A549 (cell line): ENCODE measurements around the gene MUC15. TPM values are rescaled to one million over a fixed set of nuclear protein-coding genes. Genes with fewer than 3 reads are reported as not detected.

Experiments used
- ATAC-seq, 2 experiments: fragments of 200-7000 bp in 1 of 2; fragments of >200 bp in 1 of 2; cut with Nextera tagmentation in 1 of 2; cut with Tn5 transposase in 1 of 2; 3 replicates each; pipeline versions ENCODE4 v1.8.0 to v1.9.1; 2018 to 2020; ENCODE audit warnings: mild to moderate bottlenecking in 1 of 2, moderate library complexity in 1 of 2
- CTCF ChIA-PET: fragments of 300-600 bp; sonication (Branson Sonifier 250); formaldehyde crosslinking; extraction: SDS; loops from one replicate; lab custom pipeline; 2021; ENCODE audit warnings: antibody characterized with exemption, inconsistent platforms; lab: Yijun Ruan, JAX
- POLR2A ChIA-PET: fragments of 350-600 bp; formaldehyde crosslinking; extraction: SDS; loops from one replicate; lab custom pipeline; 2021; ENCODE audit warnings: antibody characterized with exemption, inconsistent platforms; lab: Yijun Ruan, JAX
- DNase-seq, 2 experiments: peaks; one replicate each; pipeline versions ENCODE4 v3.0.0 to v3.0.0-alpha.2; 2011 to 2016; ENCODE audit warnings: low read depth in 1 of 2, low spot score in 1 of 2
- FAIRE-seq: peaks from 2 replicates; lab custom pipeline; 2011; peaks lifted over from hg19 to GRCh38; lab: Jason Lieb, UNC
- H3K27ac ChIP-seq, 2 experiments: fragments of >200 bp; sonication (Bioruptor Twin); formaldehyde crosslinking; 3 replicates each; pipeline ENCODE4 v1.5.1; 2016 to 2017
- H3K4me1 ChIP-seq: fragments of >200 bp; sonication (Bioruptor Twin); formaldehyde crosslinking; 3 replicates; pipeline ENCODE4 v1.6.1; 2016
- H3K4me2 ChIP-seq: fragments of >200 bp; sonication (Bioruptor Twin); formaldehyde crosslinking; 3 replicates; pipeline ENCODE4 v1.6.1; 2016
- H3K4me3 ChIP-seq: fragments of >200 bp; sonication (Bioruptor Twin); formaldehyde crosslinking; 3 replicates; pipeline ENCODE4 v1.5.1; 2016
- H3K9me3 ChIP-seq: fragments of >200 bp; sonication (Bioruptor Twin); formaldehyde crosslinking; 3 replicates; pipeline ENCODE4 v1.6.1; 2016
- CBX8 ChIP-seq: fragments of 200-600 bp; sonication (generic); IDR thresholded peaks from 2 replicates; pipeline ENCODE4 v1.6.1; 2016
- CHD2 ChIP-seq: fragments of 150-350 bp; IDR thresholded peaks from 2 replicates; pipeline ENCODE4 v1.6.1; 2014; ENCODE audit warnings: low read length; ENCODE audit not compliant: partially characterized antibody
- EHF ChIP-seq: fragments of 250-450 bp; sonication (Bioruptor Pico); IDR thresholded peaks from 2 replicates; pipeline ENCODE4 v1.5.0; 2020; ENCODE audit warnings: mild to moderate bottlenecking
- ELK1 ChIP-seq: fragments of 150-350 bp; IDR thresholded peaks from 2 replicates; pipeline ENCODE4 v1.6.1; 2014; ENCODE audit warnings: low read depth, mild to moderate bottlenecking, low read length
- EP300 ChIP-seq, 2 experiments: fragments of >200 bp; sonication (Bioruptor Twin); formaldehyde crosslinking; IDR thresholded peaks; 2 replicates in 1 of 2; 3 replicates in 1 of 2; pipeline ENCODE4 v1.6.1; 2016 to 2017
- ESRRA ChIP-seq: fragments of 150-350 bp; IDR thresholded peaks from 2 replicates; pipeline ENCODE4 v1.6.1; 2014; ENCODE audit warnings: mild to moderate bottlenecking, low read length, borderline replicate concordance
- FOSB ChIP-seq: fragments of 250-450 bp; sonication (Bioruptor Pico); IDR thresholded peaks from 2 replicates; pipeline ENCODE4 v1.5.0; 2020; ENCODE audit warnings: mild to moderate bottlenecking, moderate library complexity
- FOSL2 ChIP-seq, 2 experiments: fragments of 450-650 bp in 1 of 2; fragments of >200 bp in 1 of 2; sonication (Bioruptor Twin) in 1 of 2; formaldehyde crosslinking; IDR thresholded peaks; 2 replicates each; pipeline versions ENCODE4 v1.5.0 to v1.6.1; 2016 to 2020; ENCODE audit warnings: mild to moderate bottlenecking in 1 of 2, moderate library complexity in 1 of 2
- FOXS1 ChIP-seq: fragments of 250-450 bp; sonication (Bioruptor Pico); IDR thresholded peaks from 2 replicates; pipeline ENCODE4 v1.5.0; 2020; ENCODE audit warnings: mild to moderate bottlenecking, moderate library complexity
- HDAC2 ChIP-seq: fragments of 200-600 bp; sonication (generic); IDR thresholded peaks from 2 replicates; pipeline ENCODE4 v1.6.1; 2016
- HES2 ChIP-seq: fragments of >200 bp; sonication (Bioruptor Twin); formaldehyde crosslinking; IDR thresholded peaks from 2 replicates; pipeline ENCODE4 v1.6.1; 2016
- HOXB13 ChIP-seq: fragments of 250-450 bp; sonication (Bioruptor Pico); IDR thresholded peaks from 2 replicates; pipeline ENCODE4 v1.5.0; 2020; ENCODE audit warnings: low read depth, mild to moderate bottlenecking, moderate library complexity
- NFE2L2 ChIP-seq: fragments of 150-350 bp; conservative IDR thresholded peaks from 2 replicates; pipeline ENCODE4 v1.6.1; 2014; ENCODE audit warnings: low read length
- NPAS2 ChIP-seq: fragments of 250-450 bp; sonication (Bioruptor Pico); IDR thresholded peaks from 2 replicates; pipeline ENCODE4 v1.8.0; 2022; ENCODE audit warnings: mild to moderate bottlenecking, moderate library complexity, borderline replicate concordance
- NR3C1 ChIP-seq: fragments of >200 bp; sonication (Bioruptor Twin); formaldehyde crosslinking; IDR thresholded peaks from 3 replicates; pipeline ENCODE4 v1.6.1; 2017
- PHF8 ChIP-seq: fragments of 200-600 bp; sonication (generic); IDR thresholded peaks from 2 replicates; pipeline ENCODE4 v1.6.1; 2016; ENCODE audit warnings: low read depth, mild to moderate bottlenecking, antibody characterized with exemption, moderate library complexity, borderline replicate concordance
- POLR2A ChIP-seq: IDR thresholded peaks from 2 replicates; pipeline ENCODE4 v1.6.1; 2012; ENCODE audit warnings: mild to moderate bottlenecking, low read length
- RAD21 ChIP-seq, 2 experiments: fragments of >200 bp in 1 of 2; sonication (Bioruptor Twin) in 1 of 2; formaldehyde crosslinking in 1 of 2; IDR thresholded peaks in 1 of 2; conservative IDR thresholded peaks in 1 of 2; 2 replicates in 1 of 2; 3 replicates in 1 of 2; pipeline ENCODE4 v1.6.1; 2012 to 2018; ENCODE audit warnings: inconsistent platforms in 1 of 2
- RFX5 ChIP-seq: fragments of 450-650 bp; IDR thresholded peaks from 2 replicates; pipeline ENCODE4 v1.7.1; 2014; ENCODE audit warnings: antibody characterized with exemption, mild to moderate bottlenecking, moderate library complexity
- RNF2 ChIP-seq: fragments of 200-600 bp; sonication (generic); IDR thresholded peaks from 2 replicates; pipeline ENCODE4 v1.6.1; 2016; ENCODE audit warnings: low read depth, mild to moderate bottlenecking, antibody characterized with exemption, moderate library complexity, borderline replicate concordance
- SMC3 ChIP-seq: fragments of >200 bp; sonication (Bioruptor Twin); formaldehyde crosslinking; IDR thresholded peaks from 3 replicates; pipeline ENCODE4 v1.6.1; 2018; ENCODE audit warnings: inconsistent platforms
- SREBF2 ChIP-seq: fragments of 450-650 bp; IDR thresholded peaks from 2 replicates; pipeline ENCODE4 v1.6.1; 2014; ENCODE audit warnings: mild to moderate bottlenecking, moderate library complexity
- TFCP2L1 ChIP-seq: fragments of 250-450 bp; sonication (Bioruptor Pico); IDR thresholded peaks from 2 replicates; pipeline ENCODE4 v1.5.0; 2021; ENCODE audit warnings: mild to moderate bottlenecking
- TP53 ChIP-seq: fragments of 250-450 bp; sonication (Bioruptor Pico); IDR thresholded peaks from 2 replicates; pipeline ENCODE4 v1.5.0; 2021; ENCODE audit warnings: mild to moderate bottlenecking, moderate library complexity
- USF2 ChIP-seq: fragments of 450-650 bp; IDR thresholded peaks from 2 replicates; pipeline ENCODE4 v1.6.1; 2014; ENCODE audit warnings: antibody characterized with exemption
- ZFP36 ChIP-seq: fragments of 450-650 bp; IDR thresholded peaks from 2 replicates; pipeline ENCODE4 v1.6.1; 2014; ENCODE audit warnings: borderline replicate concordance; ENCODE audit not compliant: partially characterized antibody
- ZSCAN20 ChIP-seq: fragments of 250-450 bp; sonication (Bioruptor Pico); IDR thresholded peaks from 2 replicates; pipeline ENCODE4 v1.8.0; 2022; ENCODE audit warnings: mild to moderate bottlenecking, moderate library complexity
- WGBS: methylation state at CpG from one replicate; pipeline ENCODE4 v1.1.6; 2017; ENCODE audit errors: missing lambda C conversion rate; 5-methylcytosine and 5-hydroxymethylcytosine counted together
- polyA plus RNA-seq, 4 experiments: library from polyadenylated mRNA; depleted of rRNA in 3 of 4; stranded (reverse); fragments of >200 nt; fragmentation: RNase III in 1 of 4; extraction: RNeasy Plus Mini Kit Qiagen cat#74134 plus additional on column Dnase treatment in 1 of 4; gene quantifications; 2 replicates in 3 of 4; 3 replicates in 1 of 4; pipeline ENCODE4 v1.2.3, GENCODE V29; 2011 to 2017
- TF ChIP-seq, protein P1 (sequence below): fragments of 250-450 bp; sonication (Bioruptor Pico); IDR thresholded peaks from 2 replicates; pipeline ENCODE4 v1.5.0; 2021; ENCODE audit warnings: mild to moderate bottlenecking, moderate library complexity, borderline replicate concordance
- TF ChIP-seq, protein P2 (sequence below): fragments of >200 bp; sonication (Bioruptor Twin); formaldehyde crosslinking; IDR thresholded peaks from 3 replicates; pipeline ENCODE4 v1.5.1; 2016

MUC15 gene
- polyA plus RNA-seq, 2 of the 4 experiments (the other 2 are of a cell fraction) = not detected

- TF ChIP-seq CBX8 (no peak), FOSB (CRISPR knock-in tag) (no peak), FOXS1 (CRISPR knock-in tag) (no peak), EP300 (IDR thresholded peaks at IDR 0.05) (no peak), NFE2L2 (no peak), SMC3 (no peak), TP53 (no peak), ELK1 (no peak), USF2 (no peak), HDAC2 (no peak), CHD2 (no peak), PHF8 (no peak), FOSL2 (IDR thresholded peaks at IDR 0.05) (no peak), FOSL2 (CRISPR knock-in tag; IDR thresholded peaks at IDR 0.05) (no peak), NR3C1 (no peak), HOXB13 (CRISPR knock-in tag) (no peak), SREBF2 (no peak), ZFP36 (no peak), POLR2A (no peak)
- TF ChIP-seq, protein P1, sequence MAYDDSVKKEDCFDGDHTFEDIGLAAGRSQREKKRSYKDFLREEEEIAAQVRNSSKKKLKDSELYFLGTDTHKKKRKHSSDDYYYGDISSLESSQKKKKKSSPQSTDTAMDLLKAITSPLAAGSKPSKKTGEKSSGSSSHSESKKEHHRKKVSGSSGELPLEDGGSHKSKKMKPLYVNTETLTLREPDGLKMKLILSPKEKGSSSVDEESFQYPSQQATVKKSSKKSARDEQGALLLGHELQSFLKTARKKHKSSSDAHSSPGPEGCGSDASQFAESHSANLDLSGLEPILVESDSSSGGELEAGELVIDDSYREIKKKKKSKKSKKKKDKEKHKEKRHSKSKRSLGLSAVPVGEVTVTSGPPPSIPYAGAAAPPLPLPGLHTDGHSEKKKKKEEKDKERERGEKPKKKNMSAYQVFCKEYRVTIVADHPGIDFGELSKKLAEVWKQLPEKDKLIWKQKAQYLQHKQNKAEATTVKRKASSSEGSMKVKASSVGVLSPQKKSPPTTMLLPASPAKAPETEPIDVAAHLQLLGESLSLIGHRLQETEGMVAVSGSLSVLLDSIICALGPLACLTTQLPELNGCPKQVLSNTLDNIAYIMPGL = no peak
- Histone ChIP-seq H3K9me3 (no peaks in the 10 kb centered on the region), H3K27ac (no peak overlapping the region), H3K4me1 (no peaks in the 10 kb centered on the region), H3K4me2 (no peak overlapping the region), H3K4me3 (no peak overlapping the region)
- 18% methylated on average over 2 of the region's 2 CpGs for WGBS
- FAIRE-seq (no peak), ATAC-seq (no peak), DNase-seq (no peak)
- CTCF ChIA-PET = no interaction called here
- POLR2A ChIA-PET = no interaction called here
These were observed 18.9 kb downstream of the MUC15 start for GRCh38 chr11:26553182-26553581.

DNA sequence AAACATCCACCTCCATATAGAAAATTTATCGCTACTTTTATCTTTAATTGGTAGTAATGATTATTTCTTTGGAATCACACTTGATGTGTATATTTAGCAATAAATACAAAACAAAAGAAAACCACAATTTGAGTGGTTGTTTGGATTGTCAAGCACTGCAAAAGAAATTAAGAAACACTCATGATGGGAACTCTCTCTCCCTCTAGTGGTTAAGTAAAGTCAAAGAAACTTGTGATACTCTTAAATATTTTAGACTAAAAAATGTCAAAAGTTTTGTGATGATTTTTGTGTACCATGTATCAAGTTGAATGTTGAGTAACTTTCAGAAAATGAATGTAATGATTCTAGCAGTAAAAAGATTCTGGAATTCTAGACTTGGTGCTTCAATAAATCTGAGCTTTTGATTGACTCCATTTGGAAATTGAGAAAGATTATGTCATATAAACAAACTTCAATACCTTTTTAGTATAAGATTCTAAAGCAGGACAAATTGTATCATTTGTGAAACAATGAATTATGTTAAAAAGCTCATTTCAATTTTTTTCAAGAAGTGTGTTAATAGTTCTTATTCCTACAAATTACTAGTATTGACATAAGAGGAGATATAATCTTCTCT lies 20.8 kb downstream of the MUC15 start:
- no peak for DNase-seq
- TF ChIP-seq ESRRA = no peak
- TF ChIP-seq RFX5 = no peak
- TF ChIP-seq HES2 = no peak
- TF ChIP-seq NR3C1 = no peak
- no peak for TF ChIP-seq TFCP2L1 (CRISPR knock-in tag)
- TF ChIP-seq, protein P2, sequence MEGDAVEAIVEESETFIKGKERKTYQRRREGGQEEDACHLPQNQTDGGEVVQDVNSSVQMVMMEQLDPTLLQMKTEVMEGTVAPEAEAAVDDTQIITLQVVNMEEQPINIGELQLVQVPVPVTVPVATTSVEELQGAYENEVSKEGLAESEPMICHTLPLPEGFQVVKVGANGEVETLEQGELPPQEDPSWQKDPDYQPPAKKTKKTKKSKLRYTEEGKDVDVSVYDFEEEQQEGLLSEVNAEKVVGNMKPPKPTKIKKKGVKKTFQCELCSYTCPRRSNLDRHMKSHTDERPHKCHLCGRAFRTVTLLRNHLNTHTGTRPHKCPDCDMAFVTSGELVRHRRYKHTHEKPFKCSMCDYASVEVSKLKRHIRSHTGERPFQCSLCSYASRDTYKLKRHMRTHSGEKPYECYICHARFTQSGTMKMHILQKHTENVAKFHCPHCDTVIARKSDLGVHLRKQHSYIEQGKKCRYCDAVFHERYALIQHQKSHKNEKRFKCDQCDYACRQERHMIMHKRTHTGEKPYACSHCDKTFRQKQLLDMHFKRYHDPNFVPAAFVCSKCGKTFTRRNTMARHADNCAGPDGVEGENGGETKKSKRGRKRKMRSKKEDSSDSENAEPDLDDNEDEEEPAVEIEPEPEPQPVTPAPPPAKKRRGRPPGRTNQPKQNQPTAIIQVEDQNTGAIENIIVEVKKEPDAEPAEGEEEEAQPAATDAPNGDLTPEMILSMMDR = peak; percentile 39; the same call in 2 of the 3 replicates
- no peak for TF ChIP-seq USF2
- no peak for TF ChIP-seq ZSCAN20 (CRISPR knock-in tag)
- peak; percentile 22 to 25; a peak in 3 of 5 replicates for TF ChIP-seq RAD21 (conservative IDR thresholded peaks at IDR 0.05 in 1 of 2, IDR thresholded peaks at IDR 0.05 in 1 of 2)
- no peak for TF ChIP-seq CBX8
- TF ChIP-seq SMC3 = 0 out of 3 replicates have a peak, but pooled peaks have one; percentile 20
- TF ChIP-seq NFE2L2 = no peak
- no peak for TF ChIP-seq NPAS2 (CRISPR knock-in tag)
- no peak for TF ChIP-seq EHF (CRISPR knock-in tag)
- TF ChIP-seq FOXS1 (CRISPR knock-in tag) = no peak
- TF ChIP-seq RNF2 = no peak
- H3K4me3 ChIP-seq = no peak overlapping the region
- H3K4me2 ChIP-seq = no peak overlapping the region
- ChIA-PET CTCF (no interaction called here), POLR2A (no interaction called here)
- FAIRE-seq = no peak
- no peak for ATAC-seq
- H3K4me1 ChIP-seq = no peaks in the 10 kb centered on the region
- no peak overlapping the region for H3K27ac ChIP-seq
- no peaks in the 10 kb centered on the region for H3K9me3 ChIP-seq
- 5% methylated on average over 1 of the region's 1 CpG for WGBS
